ENCODE measurements around the gene ANXA4. TPM values are rescaled to one million over a fixed set of nuclear protein-coding genes. Genes with fewer than 3 reads are reported as not detected.
A peak's percentile ranks its signal among the peaks of the same experiment; 100 is the strongest.

Gene ANXA4
- total RNA-seq, 1 donor from 2014 or later: 45.1 TPM

DNA sequence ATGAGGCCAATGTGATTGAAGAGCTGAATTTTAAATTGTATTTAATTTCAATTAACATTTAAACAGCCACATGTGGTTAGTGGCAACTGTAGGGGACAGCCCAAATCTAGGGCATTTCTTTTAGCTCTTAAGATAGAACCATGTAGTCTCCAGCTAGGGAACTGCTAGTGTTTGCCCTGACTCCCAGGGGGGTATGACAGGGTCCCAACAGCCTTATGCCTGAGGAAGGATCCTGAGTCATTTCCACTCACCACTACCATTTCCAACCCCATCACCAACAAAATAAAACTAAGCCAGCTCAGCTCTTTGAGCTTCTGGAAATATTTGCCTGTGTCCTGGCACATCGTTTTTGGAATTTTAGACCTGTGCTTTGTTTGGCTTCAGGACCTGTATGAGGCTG, 73.8 kb downstream of the ANXA4 start:
- Mint-ChIP-seq H3K36me3 (peaks cover 15% of the 10 kb centered on the region), H3K4me3 (no peak overlapping the region), H3K4me1 (peaks cover 20% of the 10 kb centered on the region), H3K27ac (no peak overlapping the region), H3K9me3 (no peaks in the 10 kb centered on the region), H3K27me3 (ENCODE audit: low read depth) (no peaks in the 10 kb centered on the region)
- DNase-seq (ENCODE audit: low spot score in 2 of 2, unreplicated experiment in 2 of 2): no peak
- TF ChIP-seq, protein P1, sequence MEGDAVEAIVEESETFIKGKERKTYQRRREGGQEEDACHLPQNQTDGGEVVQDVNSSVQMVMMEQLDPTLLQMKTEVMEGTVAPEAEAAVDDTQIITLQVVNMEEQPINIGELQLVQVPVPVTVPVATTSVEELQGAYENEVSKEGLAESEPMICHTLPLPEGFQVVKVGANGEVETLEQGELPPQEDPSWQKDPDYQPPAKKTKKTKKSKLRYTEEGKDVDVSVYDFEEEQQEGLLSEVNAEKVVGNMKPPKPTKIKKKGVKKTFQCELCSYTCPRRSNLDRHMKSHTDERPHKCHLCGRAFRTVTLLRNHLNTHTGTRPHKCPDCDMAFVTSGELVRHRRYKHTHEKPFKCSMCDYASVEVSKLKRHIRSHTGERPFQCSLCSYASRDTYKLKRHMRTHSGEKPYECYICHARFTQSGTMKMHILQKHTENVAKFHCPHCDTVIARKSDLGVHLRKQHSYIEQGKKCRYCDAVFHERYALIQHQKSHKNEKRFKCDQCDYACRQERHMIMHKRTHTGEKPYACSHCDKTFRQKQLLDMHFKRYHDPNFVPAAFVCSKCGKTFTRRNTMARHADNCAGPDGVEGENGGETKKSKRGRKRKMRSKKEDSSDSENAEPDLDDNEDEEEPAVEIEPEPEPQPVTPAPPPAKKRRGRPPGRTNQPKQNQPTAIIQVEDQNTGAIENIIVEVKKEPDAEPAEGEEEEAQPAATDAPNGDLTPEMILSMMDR (IDR thresholded peaks at IDR 0.05; ENCODE audit: unreplicated experiment): no peak

DNA sequence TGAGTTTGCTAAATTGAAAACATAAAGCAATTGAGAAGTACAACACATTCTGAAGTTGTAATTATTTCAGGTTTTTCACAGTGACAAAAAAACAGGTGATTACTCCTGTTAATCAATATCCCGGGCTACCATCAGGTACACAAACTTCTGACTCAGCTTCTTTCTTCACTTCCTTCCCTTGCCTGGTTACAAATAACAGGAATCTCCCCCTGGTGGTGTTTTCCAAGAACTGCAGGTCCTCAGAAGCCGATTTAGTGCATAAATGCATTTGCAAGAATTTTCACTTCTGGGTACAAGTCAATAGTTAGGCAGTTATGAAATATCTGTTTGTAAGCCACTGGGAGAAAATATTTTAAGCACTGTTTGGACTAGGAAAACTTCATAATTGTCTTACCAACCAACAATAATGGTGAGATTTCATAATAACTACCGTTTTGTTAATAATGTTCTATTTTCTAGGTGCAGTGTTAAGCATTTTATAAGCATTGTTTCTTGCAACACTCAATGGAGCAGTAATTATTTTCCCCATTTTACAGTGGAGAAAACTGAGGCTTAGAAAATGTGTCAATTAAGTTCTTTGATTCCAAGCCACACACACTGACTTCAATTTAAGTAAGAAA, 75.1 kb downstream of the ANXA4 start:
- Mint-ChIP-seq H3K4me1 (peaks cover 20% of the 10 kb centered on the region), H3K4me3 (no peak overlapping the region), H3K9me3 (no peaks in the 10 kb centered on the region), H3K27ac (no peak overlapping the region), H3K36me3 (peaks cover 20% of the 10 kb centered on the region), H3K27me3 (ENCODE audit: low read depth) (no peaks in the 10 kb centered on the region)
- DNase-seq (ENCODE audit: low spot score in 2 of 2, unreplicated experiment in 2 of 2): peak in 1 of 2 experiments; percentile 65
- TF ChIP-seq, protein P1 (IDR thresholded peaks at IDR 0.05; ENCODE audit: unreplicated experiment): peak; percentile 98

DNA sequence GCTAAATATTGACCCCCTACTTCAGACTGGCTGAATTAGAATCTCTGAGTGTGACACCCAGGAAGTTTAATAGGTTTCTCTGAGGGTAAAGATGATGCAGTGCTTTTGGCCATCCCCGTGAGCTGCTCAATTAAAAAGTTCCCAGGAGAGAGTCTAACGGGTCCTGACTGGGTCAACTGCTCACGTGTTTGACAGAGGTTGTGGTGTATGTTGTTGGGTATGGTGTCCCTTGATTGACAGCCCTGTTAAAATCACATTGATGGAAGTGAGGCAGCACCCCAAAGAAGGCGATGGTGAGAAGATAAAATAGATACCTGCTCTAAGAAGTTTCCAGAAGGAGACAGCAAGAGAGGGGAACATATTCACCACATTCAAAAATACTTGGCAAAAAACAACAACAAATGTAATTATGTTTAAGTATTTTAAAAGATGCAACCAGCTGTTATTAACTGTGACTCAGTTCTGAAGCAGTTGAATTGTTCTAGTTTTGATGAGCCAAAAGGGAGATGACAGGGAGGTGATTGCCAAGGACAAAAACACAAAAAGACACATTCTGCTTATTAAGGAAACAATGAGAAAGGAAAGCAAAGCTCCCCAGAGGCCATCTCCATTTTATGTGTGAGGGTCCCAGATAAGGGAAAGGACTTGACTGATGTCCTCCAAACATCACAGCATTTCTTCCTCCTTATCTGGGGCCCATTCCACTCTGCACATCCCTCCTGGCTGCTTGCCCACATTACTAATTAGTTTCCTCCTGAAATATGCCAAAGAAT, 76.0 kb downstream of the ANXA4 start:
- H3K27ac Mint-ChIP-seq: peak overlapping the region; percentile 1
- H3K9me3 Mint-ChIP-seq: no peaks in the 10 kb centered on the region
- H3K4me1 Mint-ChIP-seq: peaks cover 20% of the 10 kb centered on the region
- TF ChIP-seq, protein P1 (IDR thresholded peaks at IDR 0.05; ENCODE audit: unreplicated experiment): no peak
- H3K27me3 Mint-ChIP-seq (ENCODE audit: low read depth): no peaks in the 10 kb centered on the region
- no peak for DNase-seq (ENCODE audit: low spot score in 2 of 2, unreplicated experiment in 2 of 2)
- no peak overlapping the region for H3K4me3 Mint-ChIP-seq
- peaks cover 18% of the 10 kb centered on the region for H3K36me3 Mint-ChIP-seq

DNA sequence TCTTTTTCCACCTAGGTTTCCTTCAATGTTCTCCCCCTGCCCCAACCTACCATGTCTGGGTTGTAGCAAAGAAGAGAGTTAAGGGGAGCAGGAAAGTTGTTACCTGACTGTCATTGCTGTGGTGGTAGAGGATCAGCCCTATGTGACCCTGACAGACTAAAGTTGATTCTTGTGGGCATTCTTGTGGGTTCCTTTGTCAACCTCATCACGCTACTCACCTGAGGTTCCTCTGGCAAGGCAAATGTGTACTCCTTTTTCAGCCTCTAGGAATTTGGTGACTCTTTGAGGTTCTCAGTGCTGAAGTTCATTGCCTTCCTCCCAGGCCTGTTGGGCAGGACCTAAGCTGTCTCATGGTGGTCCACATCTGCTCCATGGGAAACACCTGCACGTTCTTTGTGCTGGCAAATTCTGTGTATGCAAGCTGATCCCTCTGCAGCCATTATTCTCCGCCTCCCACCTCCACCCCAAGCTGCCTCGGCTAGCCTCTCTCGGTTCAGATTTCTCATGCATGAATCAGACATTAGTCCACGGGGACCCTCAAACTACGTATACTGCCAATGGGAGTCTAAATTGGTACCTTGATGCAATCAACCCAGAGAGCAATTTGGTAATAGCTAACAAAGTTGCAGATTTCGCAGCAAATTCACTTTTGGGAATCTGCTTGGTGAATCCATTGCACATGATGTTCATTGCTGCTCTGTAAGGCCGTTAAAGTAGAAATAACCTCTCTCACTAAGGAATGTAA, 86.0 kb downstream of the ANXA4 start:
- H3K36me3 Mint-ChIP-seq: peaks cover 2% of the 10 kb centered on the region
- H3K9me3 Mint-ChIP-seq: no peaks in the 10 kb centered on the region
- H3K4me1 Mint-ChIP-seq: peaks cover 19% of the 10 kb centered on the region
- H3K27ac Mint-ChIP-seq: no peak overlapping the region
- no peaks in the 10 kb centered on the region for H3K27me3 Mint-ChIP-seq (ENCODE audit: low read depth)
- peak overlapping the region; percentile 93 for H3K4me3 Mint-ChIP-seq
- TF ChIP-seq, protein P1 (IDR thresholded peaks at IDR 0.05; ENCODE audit: unreplicated experiment): no peak
- DNase-seq (ENCODE audit: low spot score in 2 of 2, unreplicated experiment in 2 of 2): no peak

DNA sequence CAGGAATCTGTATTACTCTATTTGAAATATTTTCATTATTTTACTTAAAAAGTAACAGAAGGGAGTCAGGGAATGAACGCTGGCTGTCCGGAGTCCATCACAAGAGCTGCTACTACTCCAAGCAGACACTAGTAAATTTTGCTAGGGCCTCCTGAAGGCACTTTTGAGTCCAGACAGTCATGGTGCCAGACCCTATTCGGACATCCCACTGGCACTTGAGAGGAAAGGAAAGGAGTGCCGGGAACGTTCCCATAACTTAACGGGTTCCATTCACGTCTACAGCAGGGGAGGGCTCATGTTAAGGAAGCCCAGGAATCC, 87.0 kb downstream of the ANXA4 start:
- Mint-ChIP-seq H3K9me3 (no peaks in the 10 kb centered on the region), H3K4me3 (peak overlapping the region; percentile 93), H3K4me1 (peaks cover 23% of the 10 kb centered on the region), H3K27ac (peak overlapping the region; percentile 98), H3K27me3 (ENCODE audit: low read depth) (no peaks in the 10 kb centered on the region), H3K36me3 (peaks cover 2% of the 10 kb centered on the region)
- TF ChIP-seq, protein P1 (IDR thresholded peaks at IDR 0.05; ENCODE audit: unreplicated experiment): no peak
- no peak for DNase-seq (ENCODE audit: low spot score in 2 of 2, unreplicated experiment in 2 of 2)

Data from mesothelial cell of epicardium (in vitro differentiated cells).